Stimulated activated naive B cell treated with anti-CD40 and anti-IgM and Interleukin-4, amounts not matched to agents 10 μg/mL and 1 μg/mL and 100 μg/mL, for 72 hours (primary cell): ENCODE results near the gene COL16A1.

Experiments
- ATAC-seq, 2 donors: fragments of 150-1000 bp; cut with Tn5 transposase; replicated peaks; 2 replicates each; pipeline ENCODE4 v1.10.0; 2021; ENCODE audit warnings: moderate library complexity in 1 of 2
- DNase-seq: peaks from one replicate; pipeline ENCODE4 v3.0.0; 2021
- H3K27ac Mint-ChIP-seq: one replicate; pipeline ENCODE4 v1.8.0; 2022; ENCODE audit warnings: mild to moderate bottlenecking, mixed read lengths
- H3K27me3 Mint-ChIP-seq, 2 donors: one replicate each; pipeline ENCODE4 v1.8.0; 2022; ENCODE audit warnings: mixed read lengths in 2 of 2
- H3K36me3 Mint-ChIP-seq, 2 donors: one replicate each; pipeline ENCODE4 v1.8.0; 2022; ENCODE audit warnings: mixed read lengths in 2 of 2, mild to moderate bottlenecking in 1 of 2
- H3K4me1 Mint-ChIP-seq, 2 donors: one replicate each; pipeline ENCODE4 v1.8.0; 2022; ENCODE audit warnings: mixed read lengths in 2 of 2, mild to moderate bottlenecking in 1 of 2
- H3K4me3 Mint-ChIP-seq, 2 donors: one replicate each; pipeline ENCODE4 v1.8.0; 2022; ENCODE audit warnings: mild to moderate bottlenecking in 2 of 2, mixed read lengths in 2 of 2, moderate library complexity in 1 of 2
- H3K9me3 Mint-ChIP-seq, 2 donors: one replicate each; pipeline ENCODE4 v1.8.0; 2022; ENCODE audit warnings: mixed read lengths in 2 of 2, mild to moderate bottlenecking in 1 of 2

COL16A1 gene

GRCh38 chr1:31653717-31654473 is 49.9 kb downstream of the COL16A1 start:
- H3K9me3 Mint-ChIP-seq, result no peaks in the 10 kb centered on the region
- H3K4me3 Mint-ChIP-seq, result no peak overlapping the region
- H3K27me3 Mint-ChIP-seq, result peaks cover 13 to 22% of the 10 kb centered on the region in 2 donors
- H3K36me3 Mint-ChIP-seq, result peaks cover 0 to 5% of the 10 kb centered on the region in 2 donors
- no peak for DNase-seq
- no peak for ATAC-seq
- no peaks in the 10 kb centered on the region for H3K4me1 Mint-ChIP-seq
- H3K27ac Mint-ChIP-seq, result no peak overlapping the region

GRCh38 chr1:31652891-31653499 is 50.8 kb downstream of the COL16A1 start:
- Mint-ChIP-seq H3K27ac (no peak overlapping the region), H3K9me3 (no peaks in the 10 kb centered on the region), H3K27me3 (peaks cover 13 to 21% of the 10 kb centered on the region in 2 donors), H3K4me1 (no peaks in the 10 kb centered on the region), H3K36me3 (peaks cover 0 to 5% of the 10 kb centered on the region in 2 donors), H3K4me3 (no peak overlapping the region)
- ATAC-seq, result no peak
- no peak for DNase-seq

- H3K9me3 Mint-ChIP-seq, result no peaks in the 10 kb centered on the region
- ATAC-seq, result no peak
- H3K27ac Mint-ChIP-seq, result no peak overlapping the region
- peaks cover 0 to 2% of the 10 kb centered on the region in 2 donors for H3K4me1 Mint-ChIP-seq
- no peak for DNase-seq
- H3K36me3 Mint-ChIP-seq, result peaks cover 0 to 12% of the 10 kb centered on the region in 2 donors
- H3K27me3 Mint-ChIP-seq, result peaks cover 8 to 16% of the 10 kb centered on the region in 2 donors
- H3K4me3 Mint-ChIP-seq, result no peak overlapping the region
Measured at GRCh38 chr1:31651766-31652165, 52.1 kb downstream of the COL16A1 start.

- Mint-ChIP-seq H3K36me3 (peaks cover 0 to 14% of the 10 kb centered on the region in 2 donors), H3K27ac (no peak overlapping the region), H3K27me3 (peaks cover 8 to 10% of the 10 kb centered on the region in 2 donors), H3K4me1 (peaks cover 3 to 6% of the 10 kb centered on the region in 2 donors), H3K9me3 (no peaks in the 10 kb centered on the region), H3K4me3 (no peak overlapping the region)
- no peak for DNase-seq
- no peak for ATAC-seq
Measured at GRCh38 chr1:31651089-31651420, 52.8 kb downstream of the COL16A1 start.

GRCh38 chr1:31650161-31651088 is 53.4 kb downstream of the COL16A1 start:
- Mint-ChIP-seq H3K4me3 (no peak overlapping the region), H3K4me1 (peaks cover 10% of the 10 kb centered on the region in 2 donors)

GRCh38 chr1:31648641-31649357 is 55.0 kb downstream of the COL16A1 start:
- Mint-ChIP-seq H3K4me3 (no peak overlapping the region), H3K9me3 (no peaks in the 10 kb centered on the region), H3K27me3 (no peaks in the 10 kb centered on the region), H3K4me1 (peaks cover 10 to 16% of the 10 kb centered on the region in 2 donors), H3K27ac (no peak overlapping the region), H3K36me3 (peaks cover 0 to 14% of the 10 kb centered on the region in 2 donors)
- no peak for DNase-seq
- ATAC-seq, result no peak

More at GRCh38 chr1:31650161-31651088, 53.4 kb downstream of the COL16A1 start:
- Mint-ChIP-seq H3K9me3 (no peaks in the 10 kb centered on the region), H3K27me3 (peaks cover 2 to 4% of the 10 kb centered on the region in 2 donors), H3K36me3 (peaks cover 0 to 14% of the 10 kb centered on the region in 2 donors), H3K27ac (peak overlapping the region; percentile 9)
- ATAC-seq (no peak), DNase-seq (no peak)

- Mint-ChIP-seq H3K36me3 (peaks cover 0 to 14% of the 10 kb centered on the region in 2 donors), H3K4me3 (no peak overlapping the region), H3K4me1 (peaks cover 12 to 21% of the 10 kb centered on the region in 2 donors), H3K27me3 (no peaks in the 10 kb centered on the region), H3K9me3 (no peaks in the 10 kb centered on the region), H3K27ac (no peak overlapping the region)
- ATAC-seq (no peak), DNase-seq (no peak)
Measured at GRCh38 chr1:31648190-31648589, 55.6 kb downstream of the COL16A1 start.

GRCh38 chr1:31647106-31647505 is 56.7 kb downstream of the COL16A1 start:
- ATAC-seq (no peak), DNase-seq (no peak)
- Mint-ChIP-seq H3K9me3 (no peaks in the 10 kb centered on the region), H3K4me3 (no peak overlapping the region), H3K27ac (no peak overlapping the region), H3K27me3 (no peaks in the 10 kb centered on the region), H3K4me1 (peaks cover 12 to 21% of the 10 kb centered on the region in 2 donors), H3K36me3 (peaks cover 0 to 14% of the 10 kb centered on the region in 2 donors)

GRCh38 chr1:31646259-31646960 is 57.4 kb downstream of the COL16A1 start:
- H3K4me3 Mint-ChIP-seq, result peak overlapping the region; percentile 94 to 98
- no peak for DNase-seq
- no peak for ATAC-seq
- no peak overlapping the region for H3K27ac Mint-ChIP-seq
- no peaks in the 10 kb centered on the region for H3K9me3 Mint-ChIP-seq
- H3K4me1 Mint-ChIP-seq, result peaks cover 12 to 21% of the 10 kb centered on the region in 2 donors
- H3K36me3 Mint-ChIP-seq, result peaks cover 0 to 14% of the 10 kb centered on the region in 2 donors
- H3K27me3 Mint-ChIP-seq, result no peaks in the 10 kb centered on the region

- DNase-seq (no peak), ATAC-seq (no peak)
- peaks cover 12 to 21% of the 10 kb centered on the region in 2 donors for H3K4me1 Mint-ChIP-seq
- peak overlapping the region; percentile 100 for H3K27ac Mint-ChIP-seq
- peaks cover 0 to 14% of the 10 kb centered on the region in 2 donors for H3K36me3 Mint-ChIP-seq
- H3K9me3 Mint-ChIP-seq, result no peaks in the 10 kb centered on the region
- no peaks in the 10 kb centered on the region for H3K27me3 Mint-ChIP-seq
- H3K4me3 Mint-ChIP-seq, result peak overlapping the region; percentile 94 to 98
Measured at GRCh38 chr1:31645274-31645568, 58.6 kb downstream of the COL16A1 start.

GRCh38 chr1:31644560-31645273 is 59.1 kb downstream of the COL16A1 start, which contains the start of gene PEF1:
TSS of gene PEF1 (minus strand) at chr1:31644876. CDS start at chr1:31644864, 12 bp downstream.
- Mint-ChIP-seq H3K27me3 (no peaks in the 10 kb centered on the region), H3K27ac (peak within 1 kb of the TSS; percentile 100), H3K4me3 (peak within 1 kb of the TSS; percentile 94 to 98), H3K4me1 (peaks cover 12 to 21% of the 10 kb centered on the region in 2 donors), H3K36me3 (peaks cover 0 to 10% of the 10 kb centered on the region in 2 donors), H3K9me3 (no peaks in the 10 kb centered on the region)
- DNase-seq (peak; percentile 97), ATAC-seq (peak; percentile 90 to 95)

GRCh38 chr1:31643976-31644559 is 59.7 kb downstream of the COL16A1 start:
- H3K9me3 Mint-ChIP-seq, result no peaks in the 10 kb centered on the region
- ATAC-seq (peak in 1 of 2 donors; percentile 45), DNase-seq (no peak)

More at GRCh38 chr1:31643976-31644559, 59.7 kb downstream of the COL16A1 start:
- H3K4me3 Mint-ChIP-seq, result peak overlapping the region; percentile 94 to 98
- H3K36me3 Mint-ChIP-seq, result peaks cover 0 to 9% of the 10 kb centered on the region in 2 donors
- no peaks in the 10 kb centered on the region for H3K27me3 Mint-ChIP-seq
- peak overlapping the region; percentile 100 for H3K27ac Mint-ChIP-seq
- peaks cover 12 to 21% of the 10 kb centered on the region in 2 donors for H3K4me1 Mint-ChIP-seq
